Astrocyte of the hippocampus (primary cell): Measurements from ENCODE around the gene MOV10.
"Not testable (repeated sequence)": the region's sequence is repeated elsewhere in the genome, so short reads cannot be mapped to it uniquely, and the experiment has no call there.

Experiments
- DNase-seq: peaks from one replicate; pipeline ENCODE4 v3.0.0; 2011; ENCODE audit warnings: low read depth, low spot score

Gene MOV10

GRCh38 chr1:112712701-112713128 is 38.3 kb downstream of the MOV10 start:
- no peak for DNase-seq

GRCh38 chr1:112713466-112714312 is 39.2 kb downstream of the MOV10 start:
- no peak for DNase-seq

- DNase-seq, result peak; percentile 42
Measured at GRCh38 chr1:112714313-112715263, 40.1 kb downstream of the MOV10 start.

GRCh38 chr1:112715264-112716053 is 41.0 kb downstream of the MOV10 start, which contains the start of gene PPM1J:
Gene PPM1J (minus strand): TSS chr1:112715332. CDS start chr1:112715301, 31 bp downstream.
- peak; percentile 95 for DNase-seq

- DNase-seq, result peak; percentile 96
Measured at GRCh38 chr1:112716133-112716720, 41.8 kb downstream of the MOV10 start.

GRCh38 chr1:112717263-112717873 is 42.9 kb downstream of the MOV10 start:
- no peak for DNase-seq

GRCh38 chr1:112718691-112719418 is 44.4 kb downstream of the MOV10 start:
- DNase-seq, result peak; percentile 91

- no peak for DNase-seq
Measured at GRCh38 chr1:112719706-112720105, 45.2 kb downstream of the MOV10 start.

- no peak for DNase-seq
Measured at GRCh38 chr1:112720800-112721199, 46.3 kb downstream of the MOV10 start.

- DNase-seq, result not testable (repeated sequence)
Measured at GRCh38 chr1:112721294-112721693, 46.8 kb downstream of the MOV10 start.

- no peak for DNase-seq
Measured at GRCh38 chr1:112721966-112722524, 47.6 kb downstream of the MOV10 start.

GRCh38 chr1:112722601-112723510 is 48.4 kb downstream of the MOV10 start:
- DNase-seq, result peak; percentile 28

- no peak for DNase-seq
Measured at GRCh38 chr1:112723511-112723839, 49.0 kb downstream of the MOV10 start.

- DNase-seq, result not testable (repeated sequence)
Measured at GRCh38 chr1:112724240-112724639, 49.8 kb downstream of the MOV10 start.

GRCh38 chr1:112727716-112728115 is 53.3 kb downstream of the MOV10 start:
- DNase-seq, result no peak

- not testable (repeated sequence) for DNase-seq
Measured at GRCh38 chr1:112728306-112728971, 54.0 kb downstream of the MOV10 start.

GRCh38 chr1:112729011-112729410 is 54.6 kb downstream of the MOV10 start:
- not testable (repeated sequence) for DNase-seq

GRCh38 chr1:112729909-112730308 is 55.5 kb downstream of the MOV10 start:
- DNase-seq, result no peak
